ENCODE measurements around the gene SLC25A12. TPM values are rescaled to one million over a fixed set of nuclear protein-coding genes. Genes with fewer than 3 reads are reported as not detected.

SLC25A12 gene
- total and polyA plus RNA-seq, 7 donors, result 19.1 to 83.6 (median 66.5) TPM

DNA sequence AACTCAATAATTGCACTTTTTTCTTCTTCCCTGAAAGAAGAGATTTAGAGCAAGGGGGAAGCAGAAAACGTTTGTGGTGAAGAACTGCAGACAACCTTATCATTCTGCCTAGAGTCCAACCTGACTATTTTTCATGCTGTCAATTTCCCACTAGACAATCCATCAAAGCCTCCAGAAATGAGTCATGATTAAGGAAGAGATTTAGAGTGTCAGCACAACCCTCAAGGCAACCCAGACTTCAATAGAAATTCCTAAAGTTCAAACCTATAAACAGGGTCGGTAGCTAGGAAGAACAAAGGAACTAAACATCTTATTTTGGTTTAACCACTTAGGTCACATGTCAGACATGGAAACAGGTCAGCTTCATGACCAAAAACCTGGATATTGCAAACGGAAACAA is 86.9 kb downstream of the SLC25A12 start:
- Histone ChIP-seq H3K4me1 (peaks cover 6% of the 10 kb centered on the region), H3K27me3 (ENCODE audit: insufficient read depth in 3 of 3, low read length in 2 of 3) (no peaks in the 10 kb centered on the region), H3K27ac (no peak overlapping the region), H3K36me3 (ENCODE audit: insufficient read depth in 1 of 2, low read depth in 1 of 2) (peaks cover 5 to 56% of the 10 kb centered on the region in 2 donors), H3K9me3 (no peaks in the 10 kb centered on the region), H3K4me3 (no peak overlapping the region)
- ATAC-seq (no peak), DNase-seq (no peak)
- intact Hi-C loops (cut with DNase I), result no loop called here
- TF ChIP-seq, protein P1, sequence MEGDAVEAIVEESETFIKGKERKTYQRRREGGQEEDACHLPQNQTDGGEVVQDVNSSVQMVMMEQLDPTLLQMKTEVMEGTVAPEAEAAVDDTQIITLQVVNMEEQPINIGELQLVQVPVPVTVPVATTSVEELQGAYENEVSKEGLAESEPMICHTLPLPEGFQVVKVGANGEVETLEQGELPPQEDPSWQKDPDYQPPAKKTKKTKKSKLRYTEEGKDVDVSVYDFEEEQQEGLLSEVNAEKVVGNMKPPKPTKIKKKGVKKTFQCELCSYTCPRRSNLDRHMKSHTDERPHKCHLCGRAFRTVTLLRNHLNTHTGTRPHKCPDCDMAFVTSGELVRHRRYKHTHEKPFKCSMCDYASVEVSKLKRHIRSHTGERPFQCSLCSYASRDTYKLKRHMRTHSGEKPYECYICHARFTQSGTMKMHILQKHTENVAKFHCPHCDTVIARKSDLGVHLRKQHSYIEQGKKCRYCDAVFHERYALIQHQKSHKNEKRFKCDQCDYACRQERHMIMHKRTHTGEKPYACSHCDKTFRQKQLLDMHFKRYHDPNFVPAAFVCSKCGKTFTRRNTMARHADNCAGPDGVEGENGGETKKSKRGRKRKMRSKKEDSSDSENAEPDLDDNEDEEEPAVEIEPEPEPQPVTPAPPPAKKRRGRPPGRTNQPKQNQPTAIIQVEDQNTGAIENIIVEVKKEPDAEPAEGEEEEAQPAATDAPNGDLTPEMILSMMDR (IDR thresholded peaks at IDR 0.05), result no peak
- WGBS, 3 donors, result 14 to 27% (median 19%) methylated on average over 3 of the region's 3 CpGs

DNA sequence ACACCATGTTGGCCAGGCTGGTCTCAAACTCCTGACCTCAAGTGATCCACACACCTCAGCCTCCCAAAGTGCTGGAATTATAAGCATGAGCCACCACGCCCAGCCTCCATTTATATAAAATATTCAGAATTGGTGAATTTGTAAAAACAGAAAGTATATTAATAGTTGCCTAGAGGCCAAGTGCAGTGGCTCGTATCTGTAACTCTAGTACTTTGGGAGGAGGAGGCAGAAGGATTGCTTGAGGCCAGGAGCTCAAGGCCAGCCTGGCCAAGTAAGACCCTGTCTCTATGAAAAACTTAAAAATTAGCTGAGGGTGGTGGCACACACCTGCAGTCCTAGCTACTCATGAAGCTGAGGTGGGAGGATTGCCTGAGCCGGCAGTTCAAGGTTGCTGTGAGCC is 89.6 kb downstream of the SLC25A12 start:
- Histone ChIP-seq H3K27me3 (ENCODE audit: insufficient read depth in 3 of 3, low read length in 2 of 3) (no peaks in the 10 kb centered on the region), H3K4me3 (no peak overlapping the region), H3K9me3 (no peaks in the 10 kb centered on the region), H3K27ac (no peak overlapping the region), H3K36me3 (ENCODE audit: insufficient read depth in 1 of 2, low read depth in 1 of 2) (peaks cover 5 to 52% of the 10 kb centered on the region in 2 donors), H3K4me1 (no peaks in the 10 kb centered on the region)
- intact Hi-C loops (cut with DNase I), result no loop called here
- ATAC-seq (no peak), DNase-seq (no peak)
- 89 to 100% (median 93%) methylated on average over 3 of the region's 3 CpGs for WGBS, 3 donors
- TF ChIP-seq, protein P1 (IDR thresholded peaks at IDR 0.05), result no peak

DNA sequence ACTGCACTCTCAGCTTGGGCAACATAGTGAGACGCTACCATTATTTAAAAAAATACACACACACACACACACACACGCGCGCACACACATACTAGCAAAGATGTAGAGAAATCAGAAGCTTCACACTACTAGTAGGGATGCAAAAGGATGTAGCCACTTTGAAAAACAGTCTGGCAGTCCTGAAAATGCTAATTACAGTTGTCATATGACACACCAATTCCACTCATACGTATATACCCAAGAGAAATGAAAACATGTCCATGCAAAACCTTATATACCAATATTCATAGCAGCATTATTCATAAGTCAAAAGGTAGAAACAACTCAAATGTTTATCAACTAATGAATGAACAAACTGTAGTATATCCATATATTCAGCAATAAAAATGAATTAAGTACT is 90.3 kb downstream of the SLC25A12 start:
- Histone ChIP-seq H3K27ac (no peak overlapping the region), H3K4me3 (no peak overlapping the region), H3K36me3 (ENCODE audit: insufficient read depth in 1 of 2, low read depth in 1 of 2) (peaks cover 5 to 52% of the 10 kb centered on the region in 2 donors), H3K27me3 (ENCODE audit: insufficient read depth in 3 of 3, low read length in 2 of 3) (no peaks in the 10 kb centered on the region), H3K9me3 (no peaks in the 10 kb centered on the region), H3K4me1 (no peaks in the 10 kb centered on the region)
- intact Hi-C loops (cut with DNase I), result no loop called here
- TF ChIP-seq, protein P1 (IDR thresholded peaks at IDR 0.05), result no peak
- ATAC-seq (no peak), DNase-seq (no peak)
- WGBS, 3 donors, result 71 to 86% (median 79%) methylated on average over 5 of the region's 5 CpGs

DNA sequence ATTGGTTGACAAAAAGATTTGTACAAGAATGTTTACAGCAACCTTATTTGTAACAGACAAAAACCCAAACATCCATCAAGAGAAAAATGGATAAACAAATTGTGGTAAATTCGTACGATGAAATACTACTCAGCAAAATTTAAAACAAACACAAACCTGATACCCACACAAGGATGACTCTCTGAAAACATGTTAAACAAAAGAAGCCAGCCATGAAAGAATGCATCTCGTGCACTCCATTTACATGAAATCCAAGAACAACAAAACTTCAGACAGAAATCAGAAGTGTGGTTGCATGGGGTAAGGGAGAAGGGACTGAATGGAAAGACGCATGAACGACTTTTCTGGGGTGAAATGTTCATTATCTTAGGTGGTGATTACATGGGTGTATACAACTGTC is 93.4 kb downstream of the SLC25A12 start:
- H3K27ac ChIP-seq, result no peak overlapping the region
- no peak for DNase-seq
- no peaks in the 10 kb centered on the region for H3K9me3 ChIP-seq
- intact Hi-C loops (cut with DNase I), result no loop called here
- no peaks in the 10 kb centered on the region for H3K4me1 ChIP-seq
- WGBS, 3 donors, result 89 to 96% (median 95%) methylated on average over 5 of the region's 5 CpGs
- peaks cover 2 to 43% of the 10 kb centered on the region in 2 donors for H3K36me3 ChIP-seq (ENCODE audit: insufficient read depth in 1 of 2, low read depth in 1 of 2)
- no peak for ATAC-seq
- no peak overlapping the region for H3K4me3 ChIP-seq
- TF ChIP-seq, protein P1 (IDR thresholded peaks at IDR 0.05), result no peak
- no peaks in the 10 kb centered on the region for H3K27me3 ChIP-seq (ENCODE audit: insufficient read depth in 3 of 3, low read length in 2 of 3)

DNA sequence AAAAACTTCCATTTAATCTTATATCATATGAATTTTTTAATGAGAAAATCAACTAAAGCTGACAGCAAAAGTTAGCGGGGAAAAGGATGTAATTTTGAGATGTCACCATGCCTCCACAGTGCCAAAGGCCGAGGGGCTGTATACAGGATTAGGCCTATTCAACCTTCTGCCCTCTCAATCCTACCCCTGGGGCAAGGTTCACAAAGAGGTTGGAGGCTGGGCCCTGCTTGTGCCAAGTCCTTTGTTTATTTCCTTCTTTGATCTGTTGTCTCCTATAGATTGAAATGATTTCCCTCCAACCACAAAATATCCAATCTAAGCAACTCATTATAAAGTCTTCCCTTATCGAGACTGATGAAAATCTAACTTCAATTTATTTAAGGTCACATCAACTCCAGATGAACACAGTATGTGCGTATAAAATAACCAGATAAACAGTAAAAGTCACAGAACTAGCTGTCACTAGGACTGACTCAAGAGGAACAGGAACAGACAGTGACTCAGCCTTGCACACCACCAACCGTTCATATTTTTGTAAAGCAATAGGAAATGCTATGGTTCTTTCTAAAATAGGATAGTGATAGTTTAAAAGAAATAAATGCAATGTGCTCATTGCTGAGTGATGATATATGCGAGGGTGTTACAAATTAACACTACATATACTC is 95.8 kb downstream of the SLC25A12 start:
- no peak for DNase-seq
- TF ChIP-seq, protein P1 (IDR thresholded peaks at IDR 0.05), result no peak
- Histone ChIP-seq H3K27ac (no peak overlapping the region), H3K27me3 (ENCODE audit: insufficient read depth in 3 of 3, low read length in 2 of 3) (no peaks in the 10 kb centered on the region), H3K9me3 (no peaks in the 10 kb centered on the region), H3K4me1 (no peaks in the 10 kb centered on the region), H3K4me3 (no peak overlapping the region), H3K36me3 (ENCODE audit: insufficient read depth in 1 of 2, low read depth in 1 of 2) (peaks cover 0 to 40% of the 10 kb centered on the region in 2 donors)
- intact Hi-C loops (cut with DNase I), result no loop called here
- 84 to 89% (median 89%) methylated on average over 6 of the region's 6 CpGs for WGBS, 3 donors
- ATAC-seq, result no peak

Measured in psoas muscle (tissue), 8 donors.